Uterus (tissue), 4 donors: Measurements from ENCODE around the gene SLAMF6. TPM values are rescaled to one million over a fixed set of nuclear protein-coding genes. Genes with fewer than 3 reads are reported as not detected.
"Not testable (repeated sequence)": the region's sequence is repeated elsewhere in the genome, so short reads cannot be mapped to it uniquely, and the experiment has no call there.

ENCODE experiments used
- DNase-seq, 2 donors: peaks; one replicate each; pipeline ENCODE4 v3.0.0-alpha.2; 2019 to 2020
- H3K27ac ChIP-seq, 2 donors: fragments of 200-600 bp; sonication (generic); 1 replicate in 1 of 2; 2 replicates in 1 of 2; pipeline ENCODE4 v1.5.1; 2016 to 2018
- H3K27me3 ChIP-seq, 2 donors: fragments of 200-600 bp; sonication (generic); one replicate each; pipeline ENCODE4 v1.5.1; 2018 to 2019; ENCODE audit warnings: control low read depth in 1 of 2
- H3K36me3 ChIP-seq, 2 donors: fragments of 200-600 bp; sonication (generic); one replicate each; pipeline ENCODE4 v1.5.1; 2019; ENCODE audit warnings: control low read depth in 1 of 2
- H3K4me1 ChIP-seq, 2 donors: fragments of 200-600 bp; sonication (generic); one replicate each; pipeline ENCODE4 v1.5.1; 2018 to 2019; ENCODE audit warnings: control low read depth in 1 of 2
- H3K4me3 ChIP-seq, 2 donors: fragments of 200-600 bp; sonication (generic); 1 replicate in 1 of 2; 2 replicates in 1 of 2; pipeline ENCODE4 v1.5.1; 2018 to 2019; ENCODE audit warnings: mild to moderate bottlenecking in 1 of 2
- H3K9me3 ChIP-seq, 2 donors: fragments of 200-600 bp; sonication (generic); one replicate each; pipeline ENCODE4 v1.5.1; 2019; ENCODE audit warnings: control low read depth in 1 of 2
- CTCF ChIP-seq, 4 experiments: fragments of 200-600 bp in 2 of 4; fragments of 450-650 bp in 2 of 4; sonication (generic) in 2 of 4; IDR thresholded peaks; one replicate each; pipeline ENCODE4 v1.5.1; 2016 to 2019; ENCODE audit warnings: antibody characterized with exemption in 4 of 4, mild to moderate bottlenecking in 2 of 4, moderate library complexity in 1 of 4
- POLR2A ChIP-seq, 2 donors: fragments of 450-650 bp; IDR thresholded peaks; one replicate each; pipeline ENCODE4 v1.6.1; 2016; ENCODE audit warnings: antibody characterized with exemption in 2 of 2, mild to moderate bottlenecking in 1 of 2, moderate library complexity in 1 of 2
- intact Hi-C: fragments of 100-400 bp; cut with DNase I; formaldehyde crosslinking; loops from one replicate; pipeline ENCODE4 v1.15.1; 2023; ENCODE audit warnings: low total_unique reads
- total RNA-seq, 4 donors: library from RNA; depleted of rRNA in 3 of 4; stranded (reverse); fragments of >200 nt in 3 of 4; gene quantifications; one replicate each; pipeline versions ENCODE4 v1.1.0 to v1.2.4, GENCODE V29; 2014 to 2023
- donor health status: DM: yes; HTN: yes; CAD: no.

SLAMF6 gene
- total RNA-seq, 4 donors from 2014 or later, result under 0.01 to 3.8 (median 0.65) TPM

GRCh38 chr1:160481979-160482596, 41.0 kb downstream of the SLAMF6 start:
- H3K36me3 ChIP-seq, result no peaks in the 10 kb centered on the region
- H3K4me1 ChIP-seq, result no peaks in the 10 kb centered on the region
- no peak for DNase-seq
- H3K27ac ChIP-seq, result no peak overlapping the region
- intact Hi-C loops, result no loop called here
- TF ChIP-seq POLR2A (IDR thresholded peaks at IDR 0.05) (no peak), CTCF (IDR thresholded peaks at IDR 0.05) (no peak)
- no peaks in the 10 kb centered on the region for H3K27me3 ChIP-seq
- no peaks in the 10 kb centered on the region for H3K9me3 ChIP-seq
- H3K4me3 ChIP-seq, result no peak overlapping the region

DNA sequence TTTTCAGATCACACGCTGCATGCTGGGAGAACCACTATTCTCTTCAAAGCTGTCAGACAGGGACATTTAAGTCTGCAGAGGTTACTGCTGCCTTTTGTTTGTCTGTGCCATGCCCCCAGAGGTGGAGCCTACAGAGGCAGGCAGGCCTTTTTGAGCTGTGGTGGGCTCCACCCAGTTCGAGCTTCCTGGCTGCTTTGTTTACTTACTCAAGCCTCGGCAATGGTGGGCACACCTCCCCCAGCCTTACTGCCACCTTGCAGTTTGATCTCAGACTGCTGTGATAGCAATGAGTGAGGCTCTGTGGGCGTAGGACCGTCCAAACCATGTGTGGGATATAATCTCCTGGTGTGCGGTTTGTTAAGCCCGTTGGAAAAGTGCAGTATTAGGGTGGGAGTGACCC, 42.3 kb downstream of the SLAMF6 start:
- H3K4me1 ChIP-seq, H3K27ac ChIP-seq, H3K9me3 ChIP-seq, H3K4me3 ChIP-seq, DNase-seq, H3K27me3 ChIP-seq, H3K36me3 ChIP-seq, intact Hi-C loops: not testable (repeated sequence)

DNA sequence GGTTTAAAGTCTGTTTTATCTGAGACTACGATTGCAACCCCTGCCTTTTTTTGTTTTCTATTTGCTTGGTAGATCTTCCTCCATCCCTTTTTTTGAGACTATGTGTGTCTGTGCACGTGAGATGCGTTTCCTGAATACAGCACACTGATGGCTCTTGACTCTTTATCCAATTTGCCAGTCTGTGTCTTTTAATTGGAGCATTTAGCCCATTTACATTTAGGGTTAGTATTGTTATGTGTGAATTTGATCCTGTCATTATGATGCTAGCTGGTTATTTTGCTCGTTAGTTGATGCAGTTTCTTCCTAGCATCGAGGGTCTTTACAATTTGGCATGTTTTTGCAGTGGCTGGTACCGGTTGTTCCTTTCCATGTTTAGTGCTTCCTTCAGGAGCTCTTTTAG, 44.0 kb downstream of the SLAMF6 start:
- H3K36me3 ChIP-seq, H3K27ac ChIP-seq, H3K4me3 ChIP-seq, DNase-seq, intact Hi-C loops, H3K9me3 ChIP-seq, H3K27me3 ChIP-seq, H3K4me1 ChIP-seq: not testable (repeated sequence)

DNA sequence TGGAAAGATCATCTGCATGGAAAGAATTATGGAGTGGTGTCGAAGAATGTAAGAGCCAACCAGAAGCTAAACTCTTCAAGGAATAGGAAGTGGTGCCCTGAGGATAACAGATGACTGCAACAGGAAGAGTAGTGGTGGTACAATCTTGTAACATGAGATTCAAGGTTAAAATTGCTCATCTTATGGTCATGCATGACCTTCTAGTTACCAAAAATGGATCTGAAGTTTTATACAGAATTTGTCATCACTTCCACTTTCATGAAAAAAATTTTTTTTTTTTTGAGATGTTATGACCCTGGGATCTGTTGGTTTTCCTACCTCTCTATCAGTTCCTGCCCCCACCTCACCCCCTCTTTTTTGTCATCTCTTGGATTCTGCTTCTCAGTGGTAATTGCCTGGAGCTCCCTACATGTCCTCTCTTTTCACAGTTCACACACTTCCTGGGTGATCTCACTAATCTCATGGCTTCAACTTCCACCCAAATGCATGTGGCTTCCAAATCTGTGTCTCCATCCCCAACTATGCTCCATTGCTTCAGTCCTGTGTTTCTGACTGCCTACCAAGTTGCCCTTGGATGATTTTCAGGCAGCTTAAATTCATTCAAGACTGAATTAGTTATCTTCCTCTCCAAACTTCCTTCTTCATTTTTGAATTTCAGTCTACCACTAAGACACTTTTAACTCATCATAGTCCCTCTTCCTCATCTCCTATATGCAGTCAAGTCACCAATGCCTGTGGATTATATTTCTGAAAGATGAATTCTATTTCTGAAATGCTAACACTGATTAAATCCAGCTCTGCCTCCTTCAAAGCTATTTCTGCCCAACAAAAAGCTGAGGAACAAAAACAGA, 48.4 kb downstream of the SLAMF6 start:
- Histone ChIP-seq H3K9me3 (no peaks in the 10 kb centered on the region), H3K27me3 (no peaks in the 10 kb centered on the region), H3K36me3 (no peaks in the 10 kb centered on the region), H3K4me3 (no peak overlapping the region), H3K4me1 (no peaks in the 10 kb centered on the region), H3K27ac (no peak overlapping the region)
- intact Hi-C loops, result no loop called here
- TF ChIP-seq CTCF (IDR thresholded peaks at IDR 0.05), result no peak
- TF ChIP-seq POLR2A (IDR thresholded peaks at IDR 0.05), result no peak
- DNase-seq, result no peak

- H3K9me3 ChIP-seq, result no peaks in the 10 kb centered on the region
- TF ChIP-seq CTCF (IDR thresholded peaks at IDR 0.05), result no peak
- TF ChIP-seq POLR2A (IDR thresholded peaks at IDR 0.05), result no peak
- intact Hi-C loops, result no loop called here
- no peak for DNase-seq
- no peak overlapping the region for H3K27ac ChIP-seq
- no peaks in the 10 kb centered on the region for H3K4me1 ChIP-seq
- H3K4me3 ChIP-seq, result no peak overlapping the region
- H3K27me3 ChIP-seq, result no peaks in the 10 kb centered on the region
- H3K36me3 ChIP-seq, result no peaks in the 10 kb centered on the region
These were observed 50.9 kb downstream of the SLAMF6 start for GRCh38 chr1:160472112-160472511.

DNA sequence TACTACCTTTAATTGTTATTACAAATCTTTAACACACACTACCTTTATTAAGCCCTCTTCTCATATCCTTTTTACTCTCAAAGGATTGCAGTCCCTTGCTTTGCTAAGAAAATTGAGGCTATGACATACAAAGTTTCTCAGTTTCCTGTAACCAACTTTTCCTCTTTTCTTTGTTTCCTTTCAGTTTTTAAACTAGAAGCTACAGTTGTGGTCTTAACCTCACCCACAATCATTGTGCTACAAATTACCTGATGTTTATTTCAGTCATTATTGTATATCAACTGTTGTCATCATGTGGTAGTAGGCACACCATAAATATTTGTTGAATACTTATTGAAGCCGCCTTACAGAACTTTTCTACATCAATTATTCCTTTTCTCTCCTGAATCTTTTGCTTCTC, 51.8 kb downstream of the SLAMF6 start:
- no peaks in the 10 kb centered on the region for H3K36me3 ChIP-seq
- H3K27ac ChIP-seq, result no peak overlapping the region
- no peaks in the 10 kb centered on the region for H3K27me3 ChIP-seq
- no peaks in the 10 kb centered on the region for H3K4me1 ChIP-seq
- no peak for DNase-seq
- no peaks in the 10 kb centered on the region for H3K9me3 ChIP-seq
- intact Hi-C loops, result no loop called here
- no peak for TF ChIP-seq CTCF (IDR thresholded peaks at IDR 0.05)
- no peak for TF ChIP-seq POLR2A (IDR thresholded peaks at IDR 0.05)
- no peak overlapping the region for H3K4me3 ChIP-seq
